T47D (cell line): ENCODE measurements around the gene SEZ6L2.
"Not testable (repeated sequence)": the region's sequence is repeated elsewhere in the genome, so short reads cannot be mapped to it uniquely, and the experiment has no call there.

Experiments
- DNase-seq, 2 experiments: peaks; one replicate each; pipeline versions ENCODE4 v3.0.0 to v3.0.0-alpha.2; 2011 to 2012; ENCODE audit warnings: low read depth in 1 of 2, low spot score in 1 of 2
- JUND ChIP-seq: IDR thresholded peaks from 2 replicates; pipeline ENCODE4 v1.6.1; 2012; ENCODE audit warnings: low read depth
- in situ Hi-C: cut with HindIII; loops from 2 replicates; pipeline ENCODE4 v1.10.0; 2016; ENCODE audit warnings: low sequenced_read_pairs, low pct_unique_long_range_greater_than_20kb

Gene SEZ6L2

GRCh38 chr16:29921034-29921385 is 21.7 kb upstream of the SEZ6L2 start:
- no peak for DNase-seq
- TF ChIP-seq JUND, result no peak
- in situ Hi-C loops, result no loop called here

- in situ Hi-C loops, result no loop called here
- DNase-seq, result no peak
- no peak for TF ChIP-seq JUND
These were observed 21.1 kb upstream of the SEZ6L2 start for GRCh38 chr16:29920288-29921033.

GRCh38 chr16:29916979-29917378 is 17.6 kb upstream of the SEZ6L2 start:
- in situ Hi-C loops, result no loop called here
- no peak for DNase-seq
- TF ChIP-seq JUND, result no peak

- no peak for DNase-seq
- TF ChIP-seq JUND, result no peak
- in situ Hi-C loops, result no loop called here
These were observed 16.4 kb upstream of the SEZ6L2 start for GRCh38 chr16:29915590-29916247.

- in situ Hi-C loops, result no loop called here
- no peak for TF ChIP-seq JUND
- DNase-seq, result no peak
These were observed 14.2 kb upstream of the SEZ6L2 start for GRCh38 chr16:29913514-29913913.

- in situ Hi-C loops, result no loop called here
- TF ChIP-seq JUND, result no peak
- no peak for DNase-seq
These were observed 12.7 kb upstream of the SEZ6L2 start for GRCh38 chr16:29912087-29912486.

- no peak for DNase-seq
- no peak for TF ChIP-seq JUND
- in situ Hi-C loops, result no loop called here
These were observed 12.3 kb upstream of the SEZ6L2 start for GRCh38 chr16:29911676-29912010.

GRCh38 chr16:29910819-29911675 is 11.7 kb upstream of the SEZ6L2 start:
- in situ Hi-C loops, result no loop called here
- no peak for DNase-seq
- TF ChIP-seq JUND, result no peak

- in situ Hi-C loops, DNase-seq: not testable (repeated sequence)
These were observed 10.5 kb upstream of the SEZ6L2 start for GRCh38 chr16:29909851-29910250.

GRCh38 chr16:29909391-29909790 is 10.0 kb upstream of the SEZ6L2 start:
- in situ Hi-C loops, result no loop called here
- no peak for TF ChIP-seq JUND
- no peak for DNase-seq

- no peak for DNase-seq
- in situ Hi-C loops, result no loop called here
- no peak for TF ChIP-seq JUND
These were observed 9.4 kb upstream of the SEZ6L2 start for GRCh38 chr16:29908719-29909220.

GRCh38 chr16:29907973-29908372 is 8.6 kb upstream of the SEZ6L2 start:
- in situ Hi-C loops, result no loop called here
- TF ChIP-seq JUND, result no peak
- DNase-seq, result no peak
